SK-N-SH (cell line): ENCODE measurements around the gene LCN1. TPM values are rescaled to one million over a fixed set of nuclear protein-coding genes. Genes with fewer than 3 reads are reported as not detected.

Source experiments
- CTCF ChIA-PET: fragments of 300-600, 350-600 bp; formaldehyde crosslinking; extraction: SDS; loops from one replicate; lab custom pipeline; 2021; lab: Yijun Ruan, JAX
- POLR2A ChIA-PET: fragments of 350-600 bp; sonication (Branson Sonifier 250); formaldehyde crosslinking; extraction: SDS; loops from one replicate; lab custom pipeline; 2020; ENCODE audit warnings: antibody characterized with exemption, inconsistent platforms; lab: Yijun Ruan, JAX
- DNase-seq: peaks from one replicate; pipeline ENCODE4 v3.0.0; 2012
- H2AFZ ChIP-seq: fragments of 200-600 bp; sonication (generic); 2 replicates; pipeline ENCODE4 v1.8.1; 2016; ENCODE audit warnings: antibody characterized with exemption, mild to moderate bottlenecking, low read depth
- H3F3A ChIP-seq: fragments of 200-600 bp; sonication (generic); replicated peaks from 2 replicates; pipeline ENCODE3; 2016; ENCODE audit warnings: antibody characterized with exemption, mild to moderate bottlenecking; ENCODE audit not compliant: insufficient read depth
- H3K27ac ChIP-seq, 2 experiments: fragments of 200-500 bp in 1 of 2; fragments of 200-600 bp in 1 of 2; sonication (Bioruptor generic) in 1 of 2; sonication (generic), shearing (Covaris generic) in 1 of 2; 2 replicates each; pipeline versions ENCODE4 v1.5.1 to v1.6.1; 2014 to 2016; ENCODE audit warnings: low read depth in 2 of 2, inconsistent platforms in 1 of 2, low read length in 1 of 2, mild to moderate bottlenecking in 1 of 2, mixed read lengths in 1 of 2
- H3K27me3 ChIP-seq: fragments of 200-600 bp; sonication (generic), shearing (Covaris generic); 2 replicates; pipeline ENCODE4 v1.6.1; 2016; ENCODE audit warnings: mixed run types; ENCODE audit not compliant: insufficient read depth
- H3K36me3 ChIP-seq, 2 experiments: fragments of 200-500 bp in 1 of 2; fragments of 200-600 bp in 1 of 2; sonication (Bioruptor generic) in 1 of 2; sonication (generic) in 1 of 2; replicated peaks in 1 of 2; 2 replicates each; pipeline versions ENCODE3 to v1.5.1; 2014 to 2016; ENCODE audit warnings: low read length in 1 of 2, mild to moderate bottlenecking in 1 of 2; ENCODE audit not compliant: insufficient read depth in 2 of 2, control insufficient read depth in 1 of 2
- H3K4me1 ChIP-seq, 2 experiments: fragments of 200-500 bp in 1 of 2; fragments of 200-600 bp in 1 of 2; sonication (Bioruptor generic) in 1 of 2; sonication (generic), shearing (Covaris generic) in 1 of 2; 2 replicates each; pipeline versions ENCODE4 v1.5.1 to v1.6.1; 2014 to 2016; ENCODE audit warnings: low read depth in 1 of 2, low read length in 1 of 2, mixed run types in 1 of 2; ENCODE audit not compliant: insufficient read depth in 2 of 2, control insufficient read depth in 1 of 2
- H3K4me2 ChIP-seq: fragments of 200-600 bp; sonication (generic), shearing (Covaris generic); 2 replicates; pipeline ENCODE4 v1.6.1; 2017; ENCODE audit warnings: mixed run types
- H3K4me3 ChIP-seq, 2 experiments: fragments of 200-500 bp in 1 of 2; fragments of 200-600 bp in 1 of 2; sonication (Bioruptor generic) in 1 of 2; sonication (generic), shearing (Covaris generic) in 1 of 2; 2 replicates each; pipeline versions ENCODE4 v1.5.1 to v1.8.1; 2014 to 2016; ENCODE audit warnings: low read depth in 2 of 2, inconsistent platforms in 1 of 2, low read length in 1 of 2, mild to moderate bottlenecking in 1 of 2, mixed read lengths in 1 of 2, moderate library complexity in 1 of 2
- H3K79me2 ChIP-seq: fragments of 200-600 bp; sonication (generic); 2 replicates; pipeline ENCODE4 v1.8.1; 2017; ENCODE audit warnings: mild to moderate bottlenecking; ENCODE audit not compliant: insufficient read depth
- H3K9ac ChIP-seq: fragments of 200-600 bp; sonication (generic); 2 replicates; pipeline ENCODE4 v1.6.1; 2017; ENCODE audit warnings: mixed run types
- H3K9me2 ChIP-seq: fragments of 200-600 bp; sonication (generic); 2 replicates; pipeline ENCODE4 v1.6.1; 2017; ENCODE audit warnings: mixed run types
- H3K9me3 ChIP-seq: fragments of 200-600 bp; sonication (generic); 2 replicates; pipeline ENCODE4 v1.6.1; 2017; ENCODE audit warnings: mixed run types, mild to moderate bottlenecking, moderate library complexity
- H4K20me1 ChIP-seq: fragments of 200-600 bp; sonication (generic); 2 replicates; pipeline ENCODE4 v1.6.1; 2017; ENCODE audit warnings: mild to moderate bottlenecking, mixed run types; ENCODE audit not compliant: insufficient read depth
- CTCF ChIP-seq: fragments of 200-600 bp; sonication (generic); IDR thresholded peaks from 2 replicates; pipeline ENCODE4 v1.6.1; 2017; ENCODE audit warnings: antibody characterized with exemption, mild to moderate bottlenecking, moderate library complexity
- EP300 ChIP-seq, 2 experiments: IDR thresholded peaks; 2 replicates each; pipeline versions ENCODE4 v1.4.0 to v1.6.1; 2012; ENCODE audit warnings: borderline replicate concordance in 1 of 2, low read depth in 1 of 2, low read length in 1 of 2
- EZH2phosphoT487 ChIP-seq: fragments of 200-600 bp; sonication (generic); IDR thresholded peaks from 2 replicates; pipeline ENCODE4 v1.6.1; 2017; ENCODE audit warnings: low read depth, mixed run types, mild to moderate bottlenecking, antibody characterized with exemption, moderate library complexity, borderline replicate concordance
- FOSL2 ChIP-seq: IDR thresholded peaks from 2 replicates; pipeline ENCODE4 v1.4.0; 2012; ENCODE audit warnings: low read depth, mild to moderate bottlenecking, moderate library complexity, borderline replicate concordance
- FOXJ3 ChIP-seq: sonication (generic); formaldehyde crosslinking; IDR thresholded peaks from 2 replicates; pipeline ENCODE4 v1.5.1; 2020; ENCODE audit warnings: mild to moderate bottlenecking, missing genetic modification reagents
- FOXM1 ChIP-seq: IDR thresholded peaks from 2 replicates; pipeline ENCODE4 v1.4.0; 2012; ENCODE audit warnings: low read depth, mild to moderate bottlenecking
- GABPA ChIP-seq: IDR thresholded peaks from 2 replicates; pipeline ENCODE4 v1.4.0; 2012; ENCODE audit warnings: low read depth, mild to moderate bottlenecking
- IRF3 ChIP-seq: fragments of 150-350 bp; IDR thresholded peaks from 2 replicates; pipeline ENCODE4 v1.6.1; 2016; ENCODE audit warnings: mild to moderate bottlenecking, low read depth, low read length
- JUND ChIP-seq: IDR thresholded peaks from 2 replicates; pipeline ENCODE4 v1.4.0; 2012
- MEF2A ChIP-seq: IDR thresholded peaks from 2 replicates; pipeline ENCODE4 v1.4.0; 2012; ENCODE audit warnings: low read depth, borderline replicate concordance
- MXI1 ChIP-seq: IDR thresholded peaks from 2 replicates; pipeline ENCODE4 v1.6.1; 2012; ENCODE audit warnings: mild to moderate bottlenecking, low read depth, low read length, improper control_type of control experiment
- NRF1 ChIP-seq: IDR thresholded peaks from 2 replicates; pipeline ENCODE4 v1.6.1; 2012; ENCODE audit warnings: low read depth, mild to moderate bottlenecking, low read length
- PBX3 ChIP-seq: IDR thresholded peaks from 2 replicates; pipeline ENCODE4; 2012
- RAD21 ChIP-seq: IDR thresholded peaks from 2 replicates; pipeline ENCODE4 v1.6.1; 2012; ENCODE audit warnings: mild to moderate bottlenecking, low read length
- REST ChIP-seq: IDR thresholded peaks from 2 replicates; pipeline ENCODE4 v1.6.1; 2012; ENCODE audit warnings: mild to moderate bottlenecking, low read depth, low read length, moderate library complexity
- RFX5 ChIP-seq: IDR thresholded peaks from 2 replicates; pipeline ENCODE4 v1.6.1; 2012; ENCODE audit warnings: mild to moderate bottlenecking, improper control_type of control experiment, low read length
- TAF1 ChIP-seq: IDR thresholded peaks from 2 replicates; pipeline ENCODE4 v1.6.1; 2012; ENCODE audit warnings: low read depth, mild to moderate bottlenecking, low read length, moderate library complexity, borderline replicate concordance
- YY1 ChIP-seq: IDR thresholded peaks from 2 replicates; pipeline ENCODE4 v1.4.0; 2012; ENCODE audit warnings: low read depth, mild to moderate bottlenecking
- WGBS: methylation state at CpG from one replicate; pipeline ENCODE4 v1.1.6; 2017; ENCODE audit warnings: low lambda C conversion rate; 5-methylcytosine and 5-hydroxymethylcytosine counted together
- polyA plus RNA-seq, 3 experiments: library from polyadenylated mRNA; depleted of rRNA; stranded (reverse); fragments of >200 nt; gene quantifications; 2 replicates each; pipeline ENCODE4 v1.2.3, GENCODE V29; 2012

Gene LCN1
- polyA plus RNA-seq, 1 of the 3 experiments (the other 2 are of a cell fraction), result not detected

GRCh38 chr9:135555203-135555602 is 34.0 kb downstream of the LCN1 start:
- Histone ChIP-seq H3K27ac (no peak overlapping the region), H3K4me3 (no peak overlapping the region), H3K4me1 (no peaks in the 10 kb centered on the region), H3K27me3 (no peaks in the 10 kb centered on the region)
- no peak for DNase-seq
- no peak for TF ChIP-seq RFX5
- TF ChIP-seq IRF3, result no peak
- TF ChIP-seq, all 33 proteins: peak for 0
- Histone ChIP-seq H3K9ac (no peak overlapping the region), H3K36me3 (no peaks in the 10 kb centered on the region), H3K9me2 (no peaks in the 10 kb centered on the region), H3K4me2 (no peak overlapping the region), H4K20me1 (no peaks in the 10 kb centered on the region), H3K79me2 (no peaks in the 10 kb centered on the region), H2AFZ (no peak overlapping the region), H3F3A (no peaks in the 10 kb centered on the region), H3K9me3 (no peaks in the 10 kb centered on the region)
- ChIA-PET POLR2A (no interaction called here), CTCF (interaction anchor here (0.7 kb wide), 1 partner anchor 245 kb away, joined by 3 read pairs; no protein-coding TSS in a partner anchor)
- 38% methylated on average over 5 of the region's 5 CpGs for WGBS

- ChIA-PET CTCF (interaction anchor here (0.7 to 1.5 kb wide), 2 partner anchors 10 to 51 kb away, joined by 3 read pairs; no protein-coding TSS in a partner anchor), POLR2A (no interaction called here)
- Histone ChIP-seq H3K9ac (no peak overlapping the region), H3K4me1 (no peaks in the 10 kb centered on the region), H3K9me3 (no peaks in the 10 kb centered on the region), H3K79me2 (no peaks in the 10 kb centered on the region), H3K27me3 (no peaks in the 10 kb centered on the region), H3K9me2 (no peaks in the 10 kb centered on the region), H2AFZ (no peak overlapping the region), H3K36me3 (no peaks in the 10 kb centered on the region), H3K4me3 (no peak overlapping the region), H3F3A (no peaks in the 10 kb centered on the region), H4K20me1 (no peaks in the 10 kb centered on the region), H3K27ac (no peak overlapping the region), H3K4me2 (no peak overlapping the region)
- WGBS, result 44% methylated on average over 16 of the region's 16 CpGs
- DNase-seq, result no peak
- TF ChIP-seq CTCF, result no peak
- no peak for TF ChIP-seq FOXJ3 (CRISPR knock-in tag)
- TF ChIP-seq YY1, result no peak
- TF ChIP-seq REST, result no peak
- no peak for TF ChIP-seq FOXM1
- no peak for TF ChIP-seq TAF1
- no peak for TF ChIP-seq EZH2phosphoT487
- no peak for TF ChIP-seq MEF2A
- no peak for TF ChIP-seq RAD21
- TF ChIP-seq GABPA, result no peak
- TF ChIP-seq FOSL2, result no peak
- TF ChIP-seq MXI1, result no peak
- no peak for TF ChIP-seq JUND
- TF ChIP-seq EP300 (IDR thresholded peaks at IDR 0.05; ENCODE audit: borderline replicate concordance in 1 of 2, low read depth in 1 of 2, low read length in 1 of 2), result no peak
- TF ChIP-seq PBX3, result no peak
- no peak for TF ChIP-seq IRF3
- TF ChIP-seq RFX5, result no peak
- TF ChIP-seq NRF1, result no peak
Measured at GRCh38 chr9:135555910-135556309, 34.7 kb downstream of the LCN1 start.
